Activated naive CD8-positive, alpha-beta T cell treated with anti-CD3 and anti-CD28 coated beads, Interleukin-2, amount 10 ng/mL, durations not matched to agents 7 days and 5 days (primary cell): ENCODE measurements around the gene CNOT9. TPM values are rescaled to one million over a fixed set of nuclear protein-coding genes. Genes with fewer than 3 reads are reported as not detected.

ENCODE experiments used
- ATAC-seq: fragments of 150-1000 bp; cut with Tn5 transposase; one replicate; pipeline ENCODE4 v1.10.0; 2021; ENCODE audit warnings: low read depth, moderate library complexity
- POLR2A ChIA-PET: fragments of 350-600 bp; sonication (Branson Sonifier 250); formaldehyde crosslinking; loops from one replicate; lab custom pipeline; 2021; ENCODE audit warnings: antibody characterized with exemption; lab: Charles Lee
- DNase-seq: peaks from one replicate; pipeline ENCODE4 v3.0.0; 2021
- H3K27ac Mint-ChIP-seq: one replicate; pipeline ENCODE4 v1.8.0; 2022; ENCODE audit warnings: mild to moderate bottlenecking, mixed read lengths
- H3K27me3 Mint-ChIP-seq: one replicate; pipeline ENCODE4 v1.8.0; 2022; ENCODE audit warnings: mild to moderate bottlenecking, moderate library complexity, mixed read lengths
- H3K36me3 Mint-ChIP-seq: one replicate; pipeline ENCODE4 v1.8.0; 2021; ENCODE audit warnings: mild to moderate bottlenecking, mixed read lengths
- H3K4me1 Mint-ChIP-seq: one replicate; pipeline ENCODE4 v1.8.0; 2021; ENCODE audit warnings: mixed read lengths
- H3K4me3 Mint-ChIP-seq: one replicate; pipeline ENCODE4 v1.8.0; 2022; ENCODE audit warnings: mild to moderate bottlenecking, moderate library complexity, mixed read lengths
- H3K9me3 Mint-ChIP-seq: one replicate; pipeline ENCODE4 v1.8.0; 2021; ENCODE audit warnings: mixed read lengths
- total RNA-seq, 2 experiments: library from RNA; stranded (reverse); gene quantifications; one replicate each; pipeline ENCODE4 v1.2.3, GENCODE V29; 2021

The CNOT9 gene
- total RNA-seq, 2 experiments from 2014 or later: 75.0 to 79.5 TPM

GRCh38 chr2:218642121-218642656, 73.5 kb downstream of the CNOT9 start:
- Mint-ChIP-seq H3K27ac (no peak overlapping the region), H3K36me3 (peaks cover 17% of the 10 kb centered on the region), H3K27me3 (no peaks in the 10 kb centered on the region), H3K4me3 (no peak overlapping the region), H3K9me3 (no peaks in the 10 kb centered on the region), H3K4me1 (no peaks in the 10 kb centered on the region)
- POLR2A ChIA-PET: interaction anchor here (0.6 kb wide), 1 partner anchor 44 kb away, joined by 3 read pairs; no protein-coding TSS in a partner anchor
- DNase-seq: no peak
- ATAC-seq: no peak

- no peak overlapping the region for H3K4me3 Mint-ChIP-seq
- POLR2A ChIA-PET: no interaction called here
- peaks cover 13% of the 10 kb centered on the region for H3K36me3 Mint-ChIP-seq
- peaks cover 2% of the 10 kb centered on the region for H3K4me1 Mint-ChIP-seq
- H3K27me3 Mint-ChIP-seq: no peaks in the 10 kb centered on the region
- no peak for ATAC-seq
- no peak overlapping the region for H3K27ac Mint-ChIP-seq
- no peak for DNase-seq
- no peaks in the 10 kb centered on the region for H3K9me3 Mint-ChIP-seq
Observed at GRCh38 chr2:218642786-218643185, 74.1 kb downstream of the CNOT9 start.

- H3K4me1 Mint-ChIP-seq: peaks cover 7% of the 10 kb centered on the region
- no peak overlapping the region for H3K27ac Mint-ChIP-seq
- POLR2A ChIA-PET: no interaction called here
- no peaks in the 10 kb centered on the region for H3K9me3 Mint-ChIP-seq
- DNase-seq (no peak), ATAC-seq (no peak)
- H3K4me3 Mint-ChIP-seq: no peak overlapping the region
- no peaks in the 10 kb centered on the region for H3K27me3 Mint-ChIP-seq
- H3K36me3 Mint-ChIP-seq: peaks cover 9% of the 10 kb centered on the region
Observed at GRCh38 chr2:218643751-218644310, 75.2 kb downstream of the CNOT9 start.

- Mint-ChIP-seq H3K36me3 (peaks cover 12% of the 10 kb centered on the region), H3K4me3 (no peak overlapping the region), H3K27me3 (no peaks in the 10 kb centered on the region), H3K9me3 (no peaks in the 10 kb centered on the region), H3K4me1 (peaks cover 7% of the 10 kb centered on the region), H3K27ac (no peak overlapping the region)
- POLR2A ChIA-PET: no interaction called here
- ATAC-seq: no peak
- DNase-seq: no peak
Observed at GRCh38 chr2:218644721-218645120, 76.1 kb downstream of the CNOT9 start.

- POLR2A ChIA-PET: no interaction called here
- H3K27ac Mint-ChIP-seq: no peak overlapping the region
- no peaks in the 10 kb centered on the region for H3K9me3 Mint-ChIP-seq
- H3K4me3 Mint-ChIP-seq: no peak overlapping the region
- ATAC-seq (no peak), DNase-seq (no peak)
- peaks cover 7% of the 10 kb centered on the region for H3K4me1 Mint-ChIP-seq
- peaks cover 12% of the 10 kb centered on the region for H3K36me3 Mint-ChIP-seq
- no peaks in the 10 kb centered on the region for H3K27me3 Mint-ChIP-seq
Observed at GRCh38 chr2:218645126-218645525, 76.5 kb downstream of the CNOT9 start.

Other genes starting within 250 kb of the CNOT9 start
- not detected for gene CATIP, start 212.0 kb upstream of the CNOT9 start, total RNA-seq
- 1 to 10 TPM; 1.6 to 1.7 TPM for gene SLC11A1, start 186.6 kb upstream of the CNOT9 start, total RNA-seq
- 100 to 1,000 TPM; 169 to 174 TPM for gene CTDSP1, start 169.0 kb upstream of the CNOT9 start, total RNA-seq
- gene VIL1, start 149.7 kb upstream of the CNOT9 start, total RNA-seq: not detected
- gene USP37, start 488 bp upstream of the CNOT9 start, total RNA-seq: 10 to 100 TPM; 31.9 to 33.5 TPM
- under 1 TPM; 0.54 to 0.64 TPM for gene PLCD4, start 39.1 kb downstream of the CNOT9 start, total RNA-seq
- 10 to 100 TPM; 48.6 TPM for gene ZNF142, start 90.8 kb downstream of the CNOT9 start, total RNA-seq
- gene BCS1L, start 90.8 kb downstream of the CNOT9 start, total RNA-seq: 10 to 100 TPM; 46.7 to 49.3 TPM
- 10 to 100 TPM; 21.9 to 30.9 TPM for gene RNF25, start 103.2 kb downstream of the CNOT9 start, total RNA-seq
- gene STK36, start 103.2 kb downstream of the CNOT9 start, total RNA-seq: 10 to 100 TPM; 19.9 to 20.1 TPM
- 10 to 100 TPM; 24.1 to 26.2 TPM for gene TTLL4, start 142.0 kb downstream of the CNOT9 start, total RNA-seq
- 1 to 10 TPM; 3.0 to 4.7 TPM for gene CYP27A1, start 213.3 kb downstream of the CNOT9 start, total RNA-seq